ENCODE results near the gene PGS1. TPM values are rescaled to one million over a fixed set of nuclear protein-coding genes. Genes with fewer than 3 reads are reported as not detected.

The PGS1 gene
- total and polyA plus RNA-seq, 10 of the 15 experiments (the other 5 are each of a cell fraction or from before 2014, with no cell fraction given) = 1.3 to 37.6 (median 27.4) TPM

DNA sequence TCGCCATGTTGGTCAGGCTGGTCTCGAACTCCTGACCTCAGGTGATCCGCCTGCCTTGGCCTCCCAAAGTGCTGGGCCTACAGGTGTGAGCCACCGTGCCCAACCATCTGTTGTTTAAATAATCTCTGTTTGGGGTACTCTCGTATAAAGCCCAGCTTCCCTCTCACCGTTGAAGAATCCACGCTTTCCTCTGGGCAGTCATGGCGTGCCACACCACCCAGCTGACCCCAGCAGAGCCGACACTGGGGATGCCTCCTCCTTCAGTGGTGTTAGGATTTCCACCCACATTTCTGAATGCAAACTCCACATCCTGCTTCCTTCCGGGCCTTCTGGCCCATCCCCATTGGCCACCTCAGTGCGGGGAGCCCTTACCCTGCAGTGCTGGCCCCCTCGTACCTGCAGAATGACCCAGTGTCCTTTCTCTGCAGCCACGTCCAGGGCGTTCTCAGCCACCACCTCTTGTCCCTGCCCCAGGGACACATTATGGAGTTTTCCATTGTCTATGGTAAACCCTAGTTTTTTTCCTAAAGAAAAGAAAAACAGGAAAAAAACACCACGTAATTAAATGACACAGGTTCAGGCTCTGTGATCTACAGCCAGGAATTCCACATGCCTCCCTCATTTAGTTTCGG lies 60.4 kb downstream of the PGS1 start:
- no peak overlapping the region for H2AFZ ChIP-seq (ENCODE audit: control insufficient read depth, low read depth, low read length)
- no peaks in the 10 kb centered on the region for H3K79me2 ChIP-seq (ENCODE audit: control insufficient read depth, insufficient read depth, low read length)
- no peak overlapping the region for H3K4me2 ChIP-seq (ENCODE audit: control insufficient read depth, insufficient read depth)
- no peak overlapping the region for H3K4me3 ChIP-seq
- no peaks in the 10 kb centered on the region for H4K20me1 ChIP-seq (ENCODE audit: control insufficient read depth, insufficient read depth)
- ChIA-PET CTCF (no interaction called here), RAD21 (ENCODE audit: unreplicated experiment) (no interaction called here), SMC1A (ENCODE audit: uncharacterized antibody, unreplicated experiment) (no interaction called here), POLR2A (no interaction called here)
- no peak for DNase-seq (ENCODE audit: low read depth, low spot score)
- H3K27me3 ChIP-seq (replicated peaks in 1 of 2; ENCODE audit: control insufficient read depth in 2 of 2, insufficient read depth in 2 of 2, low read length in 1 of 2) = no peaks in the 10 kb centered on the region
- no peak overlapping the region for H3K9ac ChIP-seq (ENCODE audit: control insufficient read depth, insufficient read depth, low read length)
- TF ChIP-seq SPI1 (IDR thresholded peaks at IDR 0.05; ENCODE audit: borderline replicate concordance, insufficient read depth, low read depth, low read length) (no peak), RAD21 (IDR thresholded peaks at IDR 0.05; ENCODE audit: insufficient read depth, low read depth, low read length) (no peak), RFX5 (IDR thresholded peaks at IDR 0.05; ENCODE audit: low read depth, low read length) (no peak), KDM1A (IDR thresholded peaks at IDR 0.05; ENCODE audit: borderline replicate concordance) (no peak), NR2F1 (conservative IDR thresholded peaks at IDR 0.05) (no peak)
- intact Hi-C loops (cut with micrococcal nuclease; ENCODE audit: unreplicated experiment) (no loop called here), in situ Hi-C loops (cut with MboI) (no loop called here)
- H3K36me3 ChIP-seq (ENCODE audit: control insufficient read depth in 2 of 2, insufficient read depth in 2 of 2, low read length in 1 of 2) = no peaks in the 10 kb centered on the region
- H3K4me1 ChIP-seq (ENCODE audit: control insufficient read depth, insufficient read depth, low read length) = no peaks in the 10 kb centered on the region
- no peak for FAIRE-seq
- H3K27ac ChIP-seq (ENCODE audit: control insufficient read depth, insufficient read depth) = no peak overlapping the region
- WGBS (ENCODE audit: insufficient coverage, insufficient replicate concordance, low lambda C conversion rate, missing lambda C conversion rate) = 57% methylated on average over 16 of the region's 16 CpGs
- no TSS peak for BruUV-seq (replicated peaks)
- ATAC-seq = no peak; the same call in 2 of the 3 replicates
- H3K9me3 ChIP-seq (replicated peaks; ENCODE audit: control insufficient read depth, insufficient read depth, low read length) = no peaks in the 10 kb centered on the region

DNA sequence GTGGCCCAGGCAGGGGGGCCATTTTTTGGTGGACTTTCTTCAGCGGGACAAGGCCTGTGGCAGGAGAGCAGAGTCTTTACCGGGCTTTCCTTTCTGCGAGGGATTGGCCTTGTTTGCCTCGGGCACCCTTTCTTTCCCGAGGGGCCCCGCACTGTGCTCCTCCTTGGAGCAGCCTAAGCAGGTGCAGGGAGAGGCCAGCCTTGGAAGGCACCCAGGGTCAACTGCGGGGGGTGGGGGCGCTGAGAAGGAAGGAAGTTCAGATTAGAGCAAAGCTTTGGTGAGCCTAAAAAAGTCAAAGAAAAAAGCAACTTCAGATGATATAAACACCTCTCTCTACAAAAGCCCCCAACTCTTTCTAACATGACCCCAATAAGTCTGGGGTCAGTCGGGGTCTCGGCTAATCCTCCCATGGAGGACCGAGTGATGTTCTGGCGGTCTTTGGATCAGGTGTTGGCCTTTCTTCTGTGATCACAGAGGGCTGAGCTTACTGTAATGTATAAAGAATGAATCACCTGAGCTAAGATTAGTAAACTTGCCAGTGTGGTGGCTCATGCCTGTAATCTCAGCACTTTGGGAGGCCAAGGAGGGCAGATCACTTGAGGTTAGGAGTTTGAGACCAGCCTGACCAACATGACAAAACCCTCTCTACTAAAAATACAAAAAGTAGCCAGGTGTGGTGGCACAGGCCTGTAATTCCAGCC lies 63.0 kb downstream of the PGS1 start:
- H2AFZ ChIP-seq (ENCODE audit: control insufficient read depth, low read depth, low read length) = no peak overlapping the region
- no peak for ATAC-seq
- FAIRE-seq = no peak
- no TSS peak for BruUV-seq (replicated peaks)
- H3K36me3 ChIP-seq (ENCODE audit: control insufficient read depth in 2 of 2, insufficient read depth in 2 of 2, low read length in 1 of 2) = no peaks in the 10 kb centered on the region
- no peaks in the 10 kb centered on the region for H3K27me3 ChIP-seq (replicated peaks in 1 of 2; ENCODE audit: control insufficient read depth in 2 of 2, insufficient read depth in 2 of 2, low read length in 1 of 2)
- in situ Hi-C loops (cut with MboI) = no loop called here
- intact Hi-C loops (cut with micrococcal nuclease; ENCODE audit: unreplicated experiment) = no loop called here
- no peak for DNase-seq (ENCODE audit: low read depth, low spot score)
- RAD21 ChIA-PET (ENCODE audit: unreplicated experiment) = no interaction called here
- no peak overlapping the region for H3K27ac ChIP-seq (ENCODE audit: control insufficient read depth, insufficient read depth)
- no peak overlapping the region for H3K4me3 ChIP-seq
- H3K9ac ChIP-seq (ENCODE audit: control insufficient read depth, insufficient read depth, low read length) = no peak overlapping the region
- POLR2A ChIA-PET = no interaction called here
- no peaks in the 10 kb centered on the region for H4K20me1 ChIP-seq (ENCODE audit: control insufficient read depth, insufficient read depth)
- H3K9me3 ChIP-seq (replicated peaks; ENCODE audit: control insufficient read depth, insufficient read depth, low read length) = no peaks in the 10 kb centered on the region
- CTCF ChIA-PET = interaction anchor here (0.6 kb wide), 1 partner anchor 12 kb away, joined by 3 read pairs; no protein-coding TSS in a partner anchor
- H3K79me2 ChIP-seq (ENCODE audit: control insufficient read depth, insufficient read depth, low read length) = no peaks in the 10 kb centered on the region
- no peak overlapping the region for H3K4me2 ChIP-seq (ENCODE audit: control insufficient read depth, insufficient read depth)
- H3K4me1 ChIP-seq (ENCODE audit: control insufficient read depth, insufficient read depth, low read length) = no peaks in the 10 kb centered on the region
- WGBS (ENCODE audit: insufficient coverage, insufficient replicate concordance, low lambda C conversion rate, missing lambda C conversion rate) = 26% methylated on average over 12 of the region's 12 CpGs
- SMC1A ChIA-PET (ENCODE audit: uncharacterized antibody, unreplicated experiment) = no interaction called here
- no peak for TF ChIP-seq TCF3 (IDR thresholded peaks at IDR 0.05; ENCODE audit: borderline replicate concordance, insufficient read depth, low read depth, low read length)
- TF ChIP-seq, protein P1, sequence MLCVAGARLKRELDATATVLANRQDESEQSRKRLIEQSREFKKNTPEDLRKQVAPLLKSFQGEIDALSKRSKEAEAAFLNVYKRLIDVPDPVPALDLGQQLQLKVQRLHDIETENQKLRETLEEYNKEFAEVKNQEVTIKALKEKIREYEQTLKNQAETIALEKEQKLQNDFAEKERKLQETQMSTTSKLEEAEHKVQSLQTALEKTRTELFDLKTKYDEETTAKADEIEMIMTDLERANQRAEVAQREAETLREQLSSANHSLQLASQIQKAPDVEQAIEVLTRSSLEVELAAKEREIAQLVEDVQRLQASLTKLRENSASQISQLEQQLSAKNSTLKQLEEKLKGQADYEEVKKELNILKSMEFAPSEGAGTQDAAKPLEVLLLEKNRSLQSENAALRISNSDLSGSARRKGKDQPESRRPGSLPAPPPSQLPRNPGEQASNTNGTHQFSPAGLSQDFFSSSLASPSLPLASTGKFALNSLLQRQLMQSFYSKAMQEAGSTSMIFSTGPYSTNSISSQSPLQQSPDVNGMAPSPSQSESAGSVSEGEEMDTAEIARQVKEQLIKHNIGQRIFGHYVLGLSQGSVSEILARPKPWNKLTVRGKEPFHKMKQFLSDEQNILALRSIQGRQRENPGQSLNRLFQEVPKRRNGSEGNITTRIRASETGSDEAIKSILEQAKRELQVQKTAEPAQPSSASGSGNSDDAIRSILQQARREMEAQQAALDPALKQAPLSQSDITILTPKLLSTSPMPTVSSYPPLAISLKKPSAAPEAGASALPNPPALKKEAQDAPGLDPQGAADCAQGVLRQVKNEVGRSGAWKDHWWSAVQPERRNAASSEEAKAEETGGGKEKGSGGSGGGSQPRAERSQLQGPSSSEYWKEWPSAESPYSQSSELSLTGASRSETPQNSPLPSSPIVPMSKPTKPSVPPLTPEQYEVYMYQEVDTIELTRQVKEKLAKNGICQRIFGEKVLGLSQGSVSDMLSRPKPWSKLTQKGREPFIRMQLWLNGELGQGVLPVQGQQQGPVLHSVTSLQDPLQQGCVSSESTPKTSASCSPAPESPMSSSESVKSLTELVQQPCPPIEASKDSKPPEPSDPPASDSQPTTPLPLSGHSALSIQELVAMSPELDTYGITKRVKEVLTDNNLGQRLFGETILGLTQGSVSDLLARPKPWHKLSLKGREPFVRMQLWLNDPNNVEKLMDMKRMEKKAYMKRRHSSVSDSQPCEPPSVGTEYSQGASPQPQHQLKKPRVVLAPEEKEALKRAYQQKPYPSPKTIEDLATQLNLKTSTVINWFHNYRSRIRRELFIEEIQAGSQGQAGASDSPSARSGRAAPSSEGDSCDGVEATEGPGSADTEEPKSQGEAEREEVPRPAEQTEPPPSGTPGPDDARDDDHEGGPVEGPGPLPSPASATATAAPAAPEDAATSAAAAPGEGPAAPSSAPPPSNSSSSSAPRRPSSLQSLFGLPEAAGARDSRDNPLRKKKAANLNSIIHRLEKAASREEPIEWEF (IDR thresholded peaks at IDR 0.05; ENCODE audit: insufficient replicate concordance, low read depth, low read length) = no peak
- no peak for TF ChIP-seq IRF4 (IDR thresholded peaks at IDR 0.05; ENCODE audit: low read depth, low read length)
- no peak for TF ChIP-seq CBFB (IDR thresholded peaks at IDR 0.05; ENCODE audit: low read depth)
- TF ChIP-seq CHD2 (IDR thresholded peaks at IDR 0.05; ENCODE audit: borderline replicate concordance, low read depth, low read length) = no peak
- no peak for TF ChIP-seq JUNB (IDR thresholded peaks at IDR 0.05)
- no peak for TF ChIP-seq BMI1 (IDR thresholded peaks at IDR 0.05; ENCODE audit: borderline replicate concordance)
